GM18499 (cell line): ENCODE measurements around the gene GAS2L1.

ENCODE experiments used
- ATAC-seq: cut with Tn5 transposase; IDR thresholded peaks from one replicate; pipeline ENCODE4 v1.9.1; 2021; ENCODE audit warnings: moderate number of reproducible peaks; ENCODE audit not compliant: insufficient read depth, unreplicated experiment

GAS2L1 gene

GRCh38 chr22:29272624-29273023 lies 33.8 kb upstream of the GAS2L1 start:
- no peak for ATAC-seq

- ATAC-seq = no peak
Observed at GRCh38 chr22:29275167-29275566, 31.3 kb upstream of the GAS2L1 start.

DNA sequence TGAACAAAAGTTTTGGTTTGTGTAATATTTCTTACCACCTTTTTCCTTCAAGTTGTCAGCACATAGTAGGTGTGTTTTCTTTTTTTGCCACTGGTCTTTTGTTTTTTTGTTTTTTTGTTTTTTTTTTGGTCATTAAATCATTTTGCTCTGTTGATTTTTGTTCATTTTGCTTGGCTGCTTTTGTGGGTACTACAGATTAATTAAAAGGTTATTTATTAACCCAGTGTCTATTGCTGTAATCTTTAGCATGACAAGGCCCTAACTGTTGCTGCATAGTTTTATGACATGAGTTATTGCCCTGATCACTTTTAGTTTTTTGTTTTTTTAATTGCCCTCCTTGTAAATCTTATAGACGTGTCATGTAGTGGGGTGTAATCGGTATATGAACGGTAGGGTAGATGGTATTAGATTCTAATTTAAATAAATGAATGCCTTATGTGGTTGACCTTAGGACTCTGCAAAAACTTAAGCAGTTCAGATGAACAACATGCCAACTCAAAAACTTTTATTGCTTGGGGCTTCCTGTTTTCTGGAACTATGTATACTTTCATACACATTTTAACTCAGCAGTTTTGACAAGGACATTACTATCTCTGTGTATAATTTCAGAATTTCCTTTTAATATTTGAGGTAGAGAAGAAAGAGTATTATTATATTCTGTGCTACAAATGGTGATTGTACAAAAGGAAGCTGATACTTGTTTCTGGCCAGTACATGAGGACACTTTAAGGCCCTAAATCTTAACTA lies 30.5 kb upstream of the GAS2L1 start:
- no peak for ATAC-seq

DNA sequence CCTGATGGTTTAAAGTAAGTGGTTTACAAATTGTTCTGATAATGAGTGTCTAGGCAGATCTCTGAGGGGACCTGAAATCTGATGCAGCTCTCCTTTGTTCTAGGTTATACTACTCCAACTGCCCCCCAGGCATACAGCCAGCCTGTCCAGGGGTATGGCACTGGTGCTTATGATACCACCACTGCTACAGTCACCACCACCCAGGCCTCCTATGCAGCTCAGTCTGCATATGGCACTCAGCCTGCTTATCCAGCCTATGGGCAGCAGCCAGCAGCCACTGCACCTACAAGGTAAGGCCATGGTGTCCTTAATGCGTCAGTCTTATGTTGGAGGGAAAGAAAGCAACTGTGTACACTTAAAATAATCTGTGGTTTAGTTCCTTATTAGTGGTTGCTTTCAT lies 28.5 kb upstream of the GAS2L1 start:
- ATAC-seq = no peak

- no peak for ATAC-seq
Observed at GRCh38 chr22:29284196-29284595, 22.3 kb upstream of the GAS2L1 start.

DNA sequence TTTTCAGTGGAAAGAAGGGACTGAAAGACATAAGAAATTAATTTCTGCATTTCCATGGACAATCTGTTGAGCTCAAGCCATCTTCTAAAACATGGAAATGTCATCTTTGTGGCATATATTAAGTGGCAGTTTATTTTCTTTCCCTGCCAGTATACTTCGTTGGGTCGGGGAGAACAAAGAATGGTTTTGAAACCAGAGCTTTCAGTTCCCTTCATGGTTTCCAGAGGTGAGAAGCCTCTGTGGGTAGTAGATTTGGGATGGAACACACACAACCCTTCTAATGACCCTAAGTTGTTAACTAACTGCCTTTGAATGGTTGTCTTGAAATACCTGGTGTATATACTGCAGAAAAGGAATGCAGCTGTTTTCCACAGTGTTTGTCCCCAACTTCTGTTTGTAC lies 17.6 kb upstream of the GAS2L1 start:
- ATAC-seq = no peak

DNA sequence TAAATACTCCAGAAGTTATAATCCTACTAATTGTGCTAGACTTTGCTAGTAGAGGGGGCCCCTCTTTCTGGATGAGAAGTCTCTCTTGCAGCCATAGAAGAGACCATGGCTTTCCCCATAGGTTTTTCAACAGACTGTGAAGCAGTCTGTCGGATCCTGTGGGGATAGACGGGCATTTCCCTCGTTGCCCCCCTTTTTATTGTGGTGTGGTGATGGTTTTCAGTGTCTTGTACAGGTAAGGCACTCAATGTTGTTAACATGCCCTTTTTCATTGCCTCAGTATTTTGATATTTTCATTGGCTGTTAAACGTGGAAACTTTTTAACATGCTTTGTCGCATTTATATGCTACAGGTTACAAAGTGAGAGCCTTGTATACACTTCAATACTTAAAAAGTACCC lies 16.4 kb upstream of the GAS2L1 start:
- ATAC-seq = no peak

GRCh38 chr22:29291215-29291614 lies 15.2 kb upstream of the GAS2L1 start:
- ATAC-seq = no peak

DNA sequence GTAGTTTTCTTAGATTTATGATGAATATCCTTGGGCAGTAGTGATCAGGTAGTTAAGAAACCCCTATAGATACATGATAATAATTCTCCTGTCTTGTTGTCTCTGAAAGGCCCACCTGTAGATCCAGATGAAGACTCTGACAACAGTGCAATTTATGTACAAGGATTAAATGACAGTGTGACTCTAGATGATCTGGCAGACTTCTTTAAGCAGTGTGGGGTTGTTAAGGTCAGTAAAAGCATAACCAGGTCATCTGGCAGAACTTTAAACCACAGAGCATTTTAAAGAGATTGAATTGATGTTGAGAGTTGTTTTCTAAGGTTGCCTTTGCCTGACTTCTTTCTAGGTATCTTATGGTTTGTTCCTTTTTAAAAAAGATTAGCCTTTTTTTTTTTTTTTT lies 14.1 kb upstream of the GAS2L1 start:
- no peak for ATAC-seq

GRCh38 chr22:29298641-29299040 lies 7.8 kb upstream of the GAS2L1 start:
- ATAC-seq = no peak

- no peak for ATAC-seq
Observed at GRCh38 chr22:29299136-29299900, 7.1 kb upstream of the GAS2L1 start.

- no peak for ATAC-seq
Observed at GRCh38 chr22:29300467-29300806, 6.0 kb upstream of the GAS2L1 start.

DNA sequence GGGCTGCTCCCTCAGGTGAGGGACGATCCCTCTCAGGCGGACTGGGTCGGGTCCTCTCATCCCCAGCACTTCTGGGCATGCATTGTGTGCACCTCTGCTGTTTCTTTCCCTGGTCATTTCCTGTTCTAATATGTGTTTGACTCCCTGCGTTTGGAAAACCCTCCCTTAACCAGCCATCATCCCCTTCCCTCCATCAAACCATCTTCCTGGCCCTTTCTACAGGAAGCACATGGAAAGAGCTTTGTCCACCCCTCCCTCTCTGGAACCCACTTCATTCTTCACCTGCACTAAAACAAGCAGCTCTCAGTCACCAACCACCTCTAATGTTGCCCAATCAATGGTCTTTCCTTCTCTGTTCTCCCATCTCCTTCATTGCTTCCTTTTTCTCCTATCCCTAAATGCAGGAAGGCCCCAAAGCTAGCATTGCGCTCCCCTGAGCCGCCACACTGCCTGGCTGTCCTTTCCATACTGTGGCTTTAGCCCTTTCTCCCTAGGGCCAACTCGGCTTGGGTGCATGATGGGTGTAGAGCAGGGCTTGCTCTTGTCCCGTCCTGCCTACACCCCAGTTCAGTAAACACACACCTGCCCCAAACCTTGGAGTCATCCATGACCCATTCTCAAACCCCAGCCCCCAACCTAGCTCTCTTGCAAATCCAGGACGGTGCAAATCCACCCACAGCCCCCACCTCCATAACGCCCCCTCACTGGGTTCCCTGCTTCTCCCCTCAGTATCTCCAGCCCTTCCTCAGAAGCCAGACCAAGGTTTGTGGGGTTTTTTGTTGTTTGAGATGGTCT lies 5.4 kb upstream of the GAS2L1 start:
- ATAC-seq = no peak

GRCh38 chr22:29301716-29302401 lies 4.6 kb upstream of the GAS2L1 start:
- no peak for ATAC-seq

DNA sequence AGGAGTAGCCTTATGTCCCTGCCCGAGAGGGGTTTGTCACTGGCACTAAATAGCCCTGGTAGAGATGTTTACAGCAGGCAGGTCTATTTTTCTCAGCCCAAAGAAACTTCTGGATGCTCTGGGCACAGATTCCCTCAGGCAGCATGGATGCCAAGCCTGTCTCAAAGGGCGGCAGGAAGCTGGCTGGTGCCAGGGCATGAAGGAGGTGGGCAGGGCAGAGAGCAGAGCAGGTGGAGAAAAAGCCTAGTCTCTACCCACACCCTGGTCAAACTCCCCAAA lies 4.1 kb upstream of the GAS2L1 start:
- no peak for ATAC-seq

DNA sequence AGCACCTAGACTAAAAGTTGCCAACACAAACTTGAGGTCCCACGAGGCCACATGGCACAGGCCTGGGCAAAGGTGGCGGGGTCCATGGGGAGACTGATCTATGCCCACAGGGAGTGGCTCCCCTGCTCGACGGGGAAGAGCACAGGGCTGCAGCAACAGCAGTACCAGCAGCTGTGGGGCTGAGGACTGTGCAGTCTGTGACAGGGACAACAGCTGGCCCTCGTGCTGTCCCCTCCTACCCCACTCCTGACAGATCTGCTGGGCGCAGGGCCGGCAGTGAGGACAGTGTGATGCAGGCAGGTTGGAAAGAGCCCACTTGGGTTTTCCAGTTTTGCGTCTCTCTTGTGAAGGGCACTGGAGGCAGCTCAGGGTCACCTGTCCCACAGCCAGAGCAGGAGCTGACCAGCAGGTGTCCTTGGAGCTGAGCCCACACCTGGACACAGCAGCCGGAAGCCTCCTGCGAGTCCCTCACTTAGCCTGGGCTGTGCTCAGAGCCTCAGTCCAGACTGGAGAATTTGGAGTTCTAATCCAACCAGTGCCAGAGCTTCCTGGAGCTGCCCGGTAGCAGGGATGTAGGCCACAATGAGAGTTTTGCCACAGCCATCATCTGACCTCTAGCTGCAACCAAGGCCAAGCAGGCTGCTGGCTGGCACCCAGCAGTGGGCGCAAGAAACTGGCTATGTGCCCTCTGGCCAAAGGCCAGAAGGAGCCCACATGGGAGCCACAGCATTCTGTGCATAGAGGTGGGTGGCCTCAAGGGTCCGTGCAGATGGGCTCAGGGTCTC lies 3.6 kb upstream of the GAS2L1 start:
- ATAC-seq = no peak

DNA sequence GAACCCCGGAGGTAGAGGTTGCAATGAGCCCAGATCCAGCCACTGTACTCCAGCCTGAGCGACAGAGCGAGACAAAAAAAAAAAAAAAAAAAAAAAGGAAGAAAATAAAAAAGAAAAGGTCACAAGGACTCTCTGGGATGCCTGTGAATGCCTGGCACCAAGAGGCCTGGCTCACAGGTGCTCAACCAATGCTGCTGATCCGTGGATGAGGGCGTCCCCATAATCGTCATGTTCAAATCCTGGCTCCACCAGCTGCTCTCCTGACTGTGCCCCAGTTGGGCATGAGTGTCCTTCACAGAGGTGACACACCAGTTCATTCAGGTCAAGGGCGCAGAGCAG lies 645 bp upstream of the GAS2L1 start:
- no peak for ATAC-seq

GRCh38 chr22:29306835-29307595 lies 565 bp downstream of the GAS2L1 start:
- ATAC-seq = no peak

DNA sequence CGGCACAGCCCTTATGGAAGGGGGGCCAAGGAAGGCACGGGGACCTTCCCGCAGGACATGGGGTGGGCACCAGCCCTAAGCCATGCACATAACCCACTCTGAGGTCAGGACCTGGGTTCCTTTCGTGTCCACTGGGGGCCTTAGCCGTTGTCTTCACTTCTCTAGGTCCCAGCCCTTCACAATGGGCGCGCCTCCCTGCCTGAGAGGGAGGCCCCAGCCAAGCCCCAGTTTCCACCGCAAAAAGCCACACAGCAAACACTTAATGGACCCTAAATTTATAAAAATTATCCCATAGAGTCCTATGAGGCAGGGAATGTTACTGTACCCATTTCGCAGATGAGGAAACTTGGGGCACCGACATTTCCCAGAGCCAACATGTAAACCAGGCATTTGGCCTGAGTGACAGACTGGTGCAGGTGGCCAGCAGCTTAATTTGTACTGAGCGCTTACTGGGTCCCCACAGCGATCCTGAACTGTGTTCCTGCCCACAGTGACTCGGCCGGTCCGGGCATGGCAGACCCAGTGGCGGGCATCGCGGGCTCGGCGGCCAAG lies 1.2 kb downstream of the GAS2L1 start:
- ATAC-seq = no peak
